Middle frontal gyrus (tissue), 1 donor: ENCODE measurements around the gene SLIT1.
A peak's percentile ranks its signal among the peaks of the same experiment; 100 is the strongest.
"Not testable (repeated sequence)": the region's sequence is repeated elsewhere in the genome, so short reads cannot be mapped to it uniquely, and the experiment has no call there.

Experiments
- DNase-seq: peaks from one replicate; pipeline ENCODE4 v3.0.0-alpha.2; 2015; ENCODE audit warnings: low spot score; ENCODE audit errors: extremely low spot score

Gene SLIT1

DNA sequence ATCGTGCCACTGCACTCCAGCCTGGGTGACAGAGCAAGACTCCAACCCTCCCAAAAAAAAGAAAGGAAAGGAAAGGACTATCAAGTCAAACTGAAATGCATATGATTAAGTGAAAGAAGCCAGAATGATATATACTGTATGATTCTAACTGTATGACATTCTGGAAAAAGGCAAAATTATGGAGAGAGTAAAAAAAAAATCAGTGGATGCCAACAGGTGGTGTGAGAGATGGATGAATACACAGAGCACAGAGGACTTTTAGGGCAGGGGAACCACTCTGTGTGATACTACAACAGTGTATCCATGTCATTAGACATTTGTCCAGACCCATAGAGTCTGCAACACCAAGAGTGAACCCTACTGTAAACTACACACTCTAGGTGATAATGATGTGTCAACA is 99.2 kb downstream of the SLIT1 start:
- DNase-seq, result no peak

- no peak for DNase-seq
Observed at GRCh38 chr10:97083228-97083829, 102.4 kb downstream of the SLIT1 start.

GRCh38 chr10:97082575-97082974 is 103.2 kb downstream of the SLIT1 start:
- not testable (repeated sequence) for DNase-seq

DNA sequence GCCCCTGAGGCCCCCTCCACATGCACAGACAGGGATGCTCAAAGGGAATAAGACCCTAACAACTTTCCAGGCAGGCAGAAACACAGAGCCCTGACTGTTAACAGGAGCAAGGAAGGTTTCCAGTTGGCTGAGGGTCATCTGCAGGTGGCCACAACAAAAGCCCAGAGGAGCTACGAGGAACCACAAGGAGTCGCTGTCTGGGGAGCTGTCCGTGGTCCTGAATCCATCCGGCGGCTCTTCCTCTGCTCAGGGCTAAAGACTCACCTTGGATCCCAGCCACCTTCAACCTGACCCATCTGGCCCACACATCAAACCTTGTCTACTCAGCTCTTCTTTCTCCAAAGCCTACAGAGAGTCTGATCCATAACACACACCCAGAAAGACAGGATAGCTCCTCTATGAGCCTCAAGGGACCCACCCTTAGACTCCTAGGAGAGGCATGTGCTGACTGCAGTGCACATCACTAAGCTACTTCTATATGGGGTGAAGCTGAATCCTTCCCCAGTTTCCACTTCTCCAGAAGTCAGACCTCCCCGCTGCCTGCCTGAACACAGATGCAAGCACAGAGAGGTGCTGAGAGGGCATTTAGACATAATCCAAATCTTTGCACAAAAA is 104.0 kb downstream of the SLIT1 start:
- no peak for DNase-seq

GRCh38 chr10:97080051-97080776 is 105.5 kb downstream of the SLIT1 start:
- DNase-seq, result no peak

DNA sequence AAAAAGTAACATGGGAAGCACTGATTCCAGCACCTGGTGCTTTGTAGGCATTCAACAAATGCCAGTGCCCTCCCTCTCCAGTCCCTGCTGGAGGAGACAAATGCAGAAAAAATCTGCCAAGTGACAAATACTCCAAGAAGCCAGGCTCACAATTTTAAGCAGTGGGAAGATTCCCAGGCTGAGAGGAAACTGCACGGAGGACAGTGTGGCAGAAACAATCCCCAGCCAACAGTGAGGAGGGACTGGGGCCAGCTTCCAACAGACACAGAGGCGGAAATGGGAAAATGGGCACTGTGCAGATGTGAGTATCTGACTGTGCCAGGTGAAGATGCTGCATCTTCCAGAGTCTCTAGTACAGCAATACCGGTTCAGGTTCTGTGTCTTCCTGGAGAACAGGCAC is 106.3 kb downstream of the SLIT1 start:
- DNase-seq, result no peak

GRCh38 chr10:97078938-97079445 is 106.8 kb downstream of the SLIT1 start:
- no peak for DNase-seq

DNA sequence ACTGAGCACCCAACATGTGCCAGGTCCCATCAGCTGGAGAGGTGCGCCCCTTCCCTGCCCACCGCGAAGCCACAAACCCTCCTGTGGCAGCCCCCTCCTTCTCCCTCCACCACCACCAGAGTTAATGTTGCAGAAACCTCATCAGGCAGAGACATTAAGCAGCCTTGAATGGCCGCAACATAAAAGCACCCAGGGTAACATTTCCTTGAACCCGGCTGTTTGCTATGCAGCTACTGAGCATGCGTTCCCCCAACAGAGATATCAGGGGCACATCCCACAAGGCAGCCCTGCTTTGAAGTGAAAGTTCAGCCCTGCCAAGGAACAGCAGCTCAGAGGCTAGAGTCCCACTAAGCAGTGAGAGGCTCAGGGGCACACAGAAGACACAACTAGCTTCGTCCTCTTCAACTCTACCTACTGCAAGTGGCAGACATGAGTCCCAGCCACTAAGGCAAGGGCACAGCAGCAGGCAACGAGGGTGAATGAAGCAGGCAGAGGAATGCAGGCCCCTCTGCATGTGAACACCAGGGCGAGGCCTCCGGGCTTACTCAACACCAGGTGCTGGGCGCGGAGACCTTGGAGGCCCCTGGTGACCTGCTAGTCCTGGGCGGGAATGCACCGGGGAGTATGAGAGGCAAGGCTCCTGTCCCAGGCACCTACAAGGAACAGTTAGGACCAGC is 107.4 kb downstream of the SLIT1 start:
- no peak for DNase-seq

DNA sequence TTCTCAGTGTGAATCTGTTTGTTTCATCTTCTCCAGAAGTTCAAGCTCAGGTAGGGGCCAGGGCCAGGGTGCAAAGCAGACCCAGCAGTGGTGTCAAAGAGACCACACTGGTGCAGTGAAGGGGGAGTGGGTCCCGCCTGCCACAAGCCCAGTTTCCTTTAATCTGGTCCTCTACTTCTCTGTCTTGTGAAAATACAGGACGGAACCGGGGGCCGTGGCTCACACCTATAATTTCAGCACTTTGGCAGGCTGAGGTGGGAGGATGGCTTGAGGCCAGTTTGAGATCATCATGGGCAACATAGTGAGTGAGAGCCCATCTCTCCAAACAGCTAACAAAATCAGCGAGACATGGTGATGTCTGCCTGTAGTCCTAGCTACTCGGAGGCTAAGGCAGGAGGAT is 109.0 kb downstream of the SLIT1 start:
- no peak for DNase-seq

DNA sequence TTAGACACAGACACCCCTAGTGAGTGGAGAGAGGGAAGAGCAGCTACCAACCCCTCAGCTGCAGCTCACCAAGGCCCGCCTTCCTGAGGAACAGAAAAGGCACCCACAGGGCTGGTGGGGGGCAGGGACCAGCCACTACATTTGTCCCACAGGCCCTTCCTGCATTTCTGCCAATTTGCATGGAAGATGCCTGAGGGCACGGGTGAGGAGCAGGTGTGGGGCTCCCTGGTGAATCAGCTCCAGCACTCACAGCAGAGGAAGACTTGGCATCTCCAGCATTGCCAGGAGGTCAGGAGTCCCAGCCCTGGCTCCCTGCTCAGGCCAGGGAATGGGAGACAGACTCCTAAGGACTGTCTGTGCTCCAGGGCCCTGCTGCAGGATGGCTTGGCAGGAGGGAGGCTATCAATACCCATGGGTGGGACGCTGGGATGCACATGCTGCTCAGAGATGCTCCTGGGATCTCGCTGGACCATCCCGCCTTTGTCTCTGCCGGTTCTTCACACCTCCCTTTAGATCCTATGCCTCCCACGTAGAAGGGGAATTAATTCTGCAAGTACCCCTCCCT is 109.7 kb downstream of the SLIT1 start:
- no peak for DNase-seq

DNA sequence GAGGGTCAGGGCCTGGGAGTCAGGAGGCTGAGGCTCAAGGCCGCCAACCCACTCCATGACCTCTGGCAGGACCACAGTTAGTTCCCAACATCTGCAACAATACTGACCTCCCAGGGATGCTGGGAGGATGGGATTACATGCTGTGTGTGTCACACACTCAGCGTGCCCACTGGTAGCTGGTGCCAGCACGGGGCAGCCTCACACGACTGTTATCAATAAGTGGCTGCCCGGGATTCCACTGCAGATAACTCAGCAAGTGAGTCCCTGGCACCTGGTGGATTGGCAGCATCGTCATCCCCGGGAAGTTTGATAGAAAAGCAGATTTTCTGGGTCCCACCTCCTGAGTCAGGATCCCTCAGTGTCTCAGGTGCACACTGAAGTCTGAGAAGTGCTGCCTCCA is 110.3 kb downstream of the SLIT1 start:
- DNase-seq, result no peak

DNA sequence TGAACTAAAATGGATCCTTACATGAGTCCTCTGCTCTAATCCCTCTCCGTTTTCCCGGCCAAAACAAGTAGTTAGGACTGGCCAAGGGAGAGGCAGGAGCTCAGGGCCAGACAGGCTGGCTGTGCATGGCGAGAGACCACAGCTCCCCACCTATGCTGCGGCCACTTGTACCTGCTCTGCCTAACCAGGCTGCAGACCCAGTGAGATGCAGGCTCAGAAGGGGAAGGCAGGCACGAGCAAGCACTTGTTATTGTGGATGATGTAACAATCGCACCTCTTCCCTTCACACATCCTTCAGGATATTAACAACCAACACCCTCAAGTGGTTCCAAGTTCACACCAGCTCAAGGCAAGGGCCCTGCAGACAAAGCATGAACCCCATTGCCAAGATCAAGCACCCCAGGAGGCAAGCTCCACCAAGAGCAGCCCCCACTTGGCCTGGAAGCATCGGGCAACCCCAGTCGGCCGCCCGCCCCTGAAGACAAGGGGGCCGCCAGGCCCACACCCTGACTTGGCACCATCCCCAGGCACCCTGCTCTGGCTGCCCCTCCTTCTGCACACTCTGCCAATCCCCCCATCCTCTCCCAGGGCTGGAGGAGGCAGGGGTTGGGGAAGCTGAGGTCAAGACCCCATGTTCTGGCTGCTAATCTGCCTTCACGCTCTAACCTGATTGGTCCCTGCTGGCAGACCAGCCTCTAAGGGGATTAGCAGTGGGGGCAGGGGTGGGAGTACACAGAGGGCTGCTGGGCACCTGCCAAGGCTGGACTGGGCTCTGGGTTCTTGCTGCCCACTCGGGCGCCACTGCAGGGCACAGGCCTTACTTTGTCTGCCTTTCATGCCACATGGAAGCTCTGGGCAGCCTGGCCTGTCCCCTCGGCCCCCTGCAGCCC is 111.3 kb downstream of the SLIT1 start:
- DNase-seq, result no peak

DNA sequence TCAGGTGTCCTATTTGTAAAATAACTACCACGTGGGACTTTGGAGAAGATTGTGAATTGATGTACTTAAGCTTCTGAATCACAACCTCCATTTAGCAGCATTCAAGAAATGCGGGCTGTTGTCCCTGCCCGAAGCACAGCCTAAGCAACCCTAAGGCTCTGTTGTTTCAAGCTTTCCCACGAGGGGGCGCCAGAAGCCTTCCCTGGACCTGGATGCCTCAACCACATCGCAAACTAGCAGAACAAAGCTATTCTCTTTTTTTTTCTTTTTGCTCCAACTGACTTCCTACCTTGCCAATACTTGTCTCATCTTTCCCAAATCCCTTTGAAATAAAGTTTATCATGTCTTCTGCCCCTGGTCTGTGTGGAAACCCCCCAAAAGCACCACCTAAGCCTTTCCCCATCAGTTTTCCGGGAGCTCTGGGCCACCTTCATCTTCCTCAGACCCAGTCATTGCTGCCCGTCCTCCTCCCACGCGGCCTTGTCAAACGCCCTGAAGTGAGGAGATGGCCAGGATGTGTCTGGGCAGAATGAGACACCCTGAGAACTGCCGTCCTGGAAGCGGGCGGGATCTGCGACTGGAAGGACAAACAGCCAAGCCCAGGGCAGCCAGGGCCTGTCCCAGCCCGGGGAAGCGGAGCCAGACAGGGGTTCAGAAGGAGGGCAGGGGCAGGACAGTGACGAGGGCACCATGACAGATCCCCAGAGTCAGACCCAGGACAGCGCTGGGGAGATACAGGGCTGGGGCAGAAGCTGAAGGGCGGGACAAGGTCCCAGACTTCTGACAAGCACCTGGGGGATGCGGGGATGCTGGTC is 112.7 kb downstream of the SLIT1 start:
- DNase-seq, result peak; percentile 79

- no peak for DNase-seq
Observed at GRCh38 chr10:97071496-97071895, 114.3 kb downstream of the SLIT1 start.

DNA sequence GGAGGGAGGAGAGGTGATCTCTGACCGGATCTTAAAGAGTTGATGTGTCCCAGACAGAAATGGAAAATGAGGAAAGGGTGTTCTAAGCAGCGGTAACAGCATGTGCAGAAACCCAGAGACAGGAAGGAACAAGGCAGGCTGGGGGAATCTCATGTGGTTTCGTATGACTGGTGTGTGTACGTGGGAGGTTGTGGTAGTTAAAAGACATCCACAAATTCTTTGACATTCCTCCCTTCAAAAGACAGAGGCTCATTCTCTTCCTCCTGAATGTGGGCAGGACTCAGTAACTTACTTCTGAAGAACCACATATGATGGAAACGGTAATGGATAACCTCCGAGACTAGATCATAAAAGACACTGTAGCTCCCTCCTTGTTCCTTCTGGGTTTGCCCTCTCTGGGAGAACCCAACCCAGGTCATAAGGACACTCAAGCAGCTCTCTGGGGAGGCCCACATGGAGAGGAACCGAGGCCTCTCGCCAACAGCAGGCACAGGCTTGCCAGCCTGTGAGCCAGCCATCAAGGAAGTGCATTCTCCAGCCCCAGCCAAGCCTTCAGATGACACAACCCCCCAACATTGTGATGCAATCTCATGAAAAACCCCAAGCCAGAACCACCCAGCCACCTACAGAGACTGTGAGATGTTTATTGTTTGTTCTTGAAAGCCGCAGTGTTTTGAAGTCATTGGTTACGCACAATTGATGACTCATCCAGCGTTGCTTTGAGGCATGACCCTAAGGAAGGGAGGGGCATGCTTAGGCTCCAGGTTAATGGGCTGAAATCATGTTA is 116.0 kb downstream of the SLIT1 start:
- DNase-seq, result no peak

- DNase-seq, result no peak
Observed at GRCh38 chr10:97069026-97069425, 116.7 kb downstream of the SLIT1 start.

GRCh38 chr10:97067716-97068391 is 117.9 kb downstream of the SLIT1 start:
- DNase-seq, result no peak

DNA sequence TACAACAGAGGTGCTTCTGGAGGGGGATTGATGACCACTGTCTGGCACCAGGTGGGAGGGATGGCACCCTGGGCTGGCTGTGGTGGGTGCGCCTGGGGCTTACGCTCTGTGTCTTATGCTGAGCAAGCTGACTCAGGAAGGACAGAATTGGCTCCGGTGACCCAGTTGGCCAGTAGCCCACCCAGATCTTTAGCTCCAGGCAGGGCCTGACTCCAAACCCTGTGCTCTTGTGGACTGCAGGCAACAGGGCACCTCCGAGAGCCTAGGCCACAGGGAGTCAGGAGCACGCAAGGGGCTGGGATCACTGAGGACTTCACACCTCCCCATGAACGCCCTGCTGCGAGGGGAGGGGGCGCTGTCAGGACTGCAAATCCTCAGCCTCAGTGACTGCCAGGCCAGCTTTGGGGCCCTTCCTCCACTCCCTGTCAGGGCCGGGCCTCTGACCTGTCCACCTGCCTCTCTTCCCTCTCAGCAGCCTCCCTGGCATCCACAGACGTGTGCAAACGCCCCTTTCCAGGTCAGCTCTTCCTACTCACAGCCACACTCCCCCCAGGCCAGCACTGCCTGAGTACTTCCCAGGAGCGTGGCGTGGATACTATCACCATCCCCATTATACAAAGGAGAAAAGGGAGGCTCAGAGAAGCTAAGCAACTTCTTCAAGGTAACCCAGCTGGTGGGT is 118.7 kb downstream of the SLIT1 start:
- no peak for DNase-seq
